ENCODE measurements around the gene SHE. TPM values are rescaled to one million over a fixed set of nuclear protein-coding genes. Genes with fewer than 3 reads are reported as not detected.

SHE gene
- total RNA-seq, 1 experiment from 2014 or later: 0.02 TPM

GRCh38 chr1:154453161-154453560 is 49.1 kb downstream of the SHE start:
- no peak for DNase-seq (ENCODE audit: extremely low read depth, low read depth)

- DNase-seq (ENCODE audit: extremely low read depth, low read depth): no peak
Measured at GRCh38 chr1:154448331-154448811, 53.8 kb downstream of the SHE start.

GRCh38 chr1:154446789-154447188 is 55.4 kb downstream of the SHE start:
- DNase-seq (ENCODE audit: extremely low read depth, low read depth): no peak

DNA sequence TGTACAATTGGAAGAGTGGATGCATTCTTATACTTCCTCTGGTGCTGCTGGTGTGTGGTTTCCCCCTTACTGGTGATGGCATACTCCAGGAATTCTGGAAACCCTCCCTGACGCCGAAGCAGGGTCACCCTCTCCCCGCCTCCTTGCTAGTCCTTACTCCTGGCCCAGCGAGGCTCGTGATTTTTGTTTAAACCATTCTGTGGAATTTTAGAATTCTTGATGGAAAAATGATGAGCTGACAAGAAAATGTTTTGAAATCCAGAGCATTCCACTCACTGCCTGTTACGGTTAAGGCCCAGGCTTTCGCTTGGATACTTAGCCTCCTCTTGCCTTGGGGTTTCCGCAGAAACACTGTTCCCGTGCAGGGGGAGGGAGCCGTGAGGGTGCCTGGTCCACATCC is 55.9 kb downstream of the SHE start:
- DNase-seq (ENCODE audit: extremely low read depth, low read depth): no peak

DNA sequence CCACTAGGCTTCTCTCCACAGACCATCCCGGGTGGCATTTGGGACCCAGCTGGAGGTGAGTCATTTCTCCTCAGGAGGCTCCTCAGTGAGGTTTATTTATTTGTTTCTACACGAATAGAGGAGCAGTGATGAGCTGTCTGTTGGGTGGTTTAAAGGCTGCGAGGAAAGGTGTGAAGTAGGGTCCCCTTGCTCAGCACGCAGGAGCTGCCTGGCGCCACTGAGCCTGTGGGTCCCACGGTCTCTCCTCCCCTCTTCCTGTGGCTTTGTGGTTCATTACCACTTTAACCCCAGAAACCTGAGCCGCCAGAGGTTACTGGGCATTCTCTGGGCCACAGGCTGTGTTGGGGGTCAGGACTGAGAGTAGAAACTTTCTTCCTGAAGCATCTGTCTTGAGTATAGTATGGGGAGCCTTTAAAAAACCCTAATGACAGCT is 57.2 kb downstream of the SHE start:
- DNase-seq (ENCODE audit: extremely low read depth, low read depth): no peak

DNA sequence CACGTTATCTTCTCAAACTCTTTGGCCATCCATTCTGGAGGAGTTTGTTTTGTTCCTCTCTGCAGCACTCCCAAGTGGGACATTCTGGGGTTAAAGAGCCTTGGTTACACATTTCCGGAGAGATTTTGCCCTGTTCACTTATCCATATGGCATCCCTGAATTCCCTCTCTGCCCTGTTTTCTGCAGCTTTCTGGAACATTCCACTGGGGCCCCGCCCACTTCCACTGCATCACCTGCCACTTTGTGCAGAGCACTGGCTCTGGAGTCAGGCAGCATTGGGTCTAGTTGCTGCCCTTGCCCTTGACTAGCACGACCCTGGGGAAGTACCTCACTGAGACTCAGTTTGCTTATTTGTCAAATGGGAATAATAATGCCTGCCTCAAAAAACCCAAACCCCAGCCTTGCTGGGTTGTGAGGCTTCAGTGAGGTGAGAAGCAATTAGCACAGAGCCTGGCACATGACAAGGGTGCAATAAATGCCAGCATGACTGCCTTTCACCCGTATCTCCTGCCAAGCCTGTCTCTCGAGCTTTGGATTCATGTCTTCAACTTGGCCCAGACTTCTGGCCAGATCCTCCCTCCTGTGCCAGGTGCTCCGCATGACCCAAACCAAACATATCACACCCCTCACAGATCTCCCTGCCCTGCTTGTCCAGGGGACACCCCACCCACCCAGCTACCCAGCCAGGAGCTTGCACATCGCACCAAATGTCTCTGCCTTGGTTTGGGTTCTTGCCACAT is 58.8 kb downstream of the SHE start:
- DNase-seq (ENCODE audit: extremely low read depth, low read depth): no peak

DNA sequence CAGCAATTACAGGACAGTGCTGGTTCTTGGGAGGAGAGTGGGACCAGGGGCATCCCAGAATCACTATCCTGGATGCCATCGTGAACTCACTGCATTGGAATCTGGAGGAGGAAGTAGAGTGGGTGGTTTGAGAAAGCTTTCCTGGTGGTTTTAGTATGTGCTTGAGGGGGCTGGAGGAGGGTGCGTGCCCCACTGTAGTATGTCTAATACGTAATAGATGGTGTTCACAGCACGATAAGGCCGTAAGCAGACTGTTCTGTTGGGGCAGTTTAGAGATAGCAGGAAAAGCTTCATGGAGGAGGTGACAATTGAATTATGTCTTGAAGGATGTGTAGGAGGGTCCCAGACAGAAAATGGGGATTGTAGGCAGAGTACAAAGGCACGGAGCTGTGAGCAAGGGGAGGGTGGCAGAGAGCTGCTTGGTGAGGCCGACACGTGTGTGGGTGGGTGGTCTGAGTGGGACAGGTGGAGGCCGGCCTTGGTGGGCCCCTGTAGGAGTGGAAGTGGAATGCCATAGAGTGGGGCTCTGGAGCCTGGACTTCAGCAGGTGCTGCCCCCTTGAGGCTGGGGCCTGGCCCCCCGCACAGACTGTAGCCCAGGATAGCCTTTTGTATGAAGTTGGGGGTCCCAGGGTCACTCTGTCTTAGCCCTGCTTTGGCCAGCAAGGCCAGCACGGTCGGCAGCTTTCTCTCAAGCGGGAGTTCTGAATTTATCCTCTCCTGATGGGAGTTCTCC is 60.0 kb downstream of the SHE start:
- DNase-seq (ENCODE audit: extremely low read depth, low read depth): no peak

DNA sequence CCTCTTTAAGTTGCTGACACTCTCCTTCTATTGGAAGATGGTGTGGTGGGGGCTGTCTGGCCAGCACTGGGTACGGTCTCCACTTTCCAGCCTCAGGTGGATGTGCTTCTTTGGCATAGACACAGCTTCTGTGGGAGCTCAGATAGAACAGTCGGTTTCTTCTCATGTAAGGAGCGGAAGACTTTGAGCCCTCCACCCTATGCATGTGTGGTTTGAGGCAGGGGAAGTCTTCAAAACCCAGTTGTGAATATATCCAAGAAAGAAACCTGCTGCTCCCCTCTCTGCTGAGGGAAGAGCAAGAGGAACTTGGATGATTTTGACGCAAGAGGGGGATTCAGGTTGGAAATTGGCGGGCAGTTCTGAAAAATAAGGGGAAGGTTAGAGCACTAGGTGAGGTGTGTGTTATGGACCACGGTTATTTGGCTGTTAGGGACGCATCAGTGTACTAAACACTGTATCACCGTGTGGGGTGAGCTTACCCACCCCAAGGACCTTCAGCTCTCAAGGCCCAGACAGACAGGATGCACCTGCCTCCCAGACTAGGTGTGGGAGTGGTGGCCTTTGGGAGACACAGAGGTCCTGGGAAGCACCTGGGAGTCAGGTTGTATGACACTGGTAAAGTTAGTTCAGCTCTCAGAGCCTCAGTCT is 60.8 kb downstream of the SHE start:
- no peak for DNase-seq (ENCODE audit: extremely low read depth, low read depth)

DNA sequence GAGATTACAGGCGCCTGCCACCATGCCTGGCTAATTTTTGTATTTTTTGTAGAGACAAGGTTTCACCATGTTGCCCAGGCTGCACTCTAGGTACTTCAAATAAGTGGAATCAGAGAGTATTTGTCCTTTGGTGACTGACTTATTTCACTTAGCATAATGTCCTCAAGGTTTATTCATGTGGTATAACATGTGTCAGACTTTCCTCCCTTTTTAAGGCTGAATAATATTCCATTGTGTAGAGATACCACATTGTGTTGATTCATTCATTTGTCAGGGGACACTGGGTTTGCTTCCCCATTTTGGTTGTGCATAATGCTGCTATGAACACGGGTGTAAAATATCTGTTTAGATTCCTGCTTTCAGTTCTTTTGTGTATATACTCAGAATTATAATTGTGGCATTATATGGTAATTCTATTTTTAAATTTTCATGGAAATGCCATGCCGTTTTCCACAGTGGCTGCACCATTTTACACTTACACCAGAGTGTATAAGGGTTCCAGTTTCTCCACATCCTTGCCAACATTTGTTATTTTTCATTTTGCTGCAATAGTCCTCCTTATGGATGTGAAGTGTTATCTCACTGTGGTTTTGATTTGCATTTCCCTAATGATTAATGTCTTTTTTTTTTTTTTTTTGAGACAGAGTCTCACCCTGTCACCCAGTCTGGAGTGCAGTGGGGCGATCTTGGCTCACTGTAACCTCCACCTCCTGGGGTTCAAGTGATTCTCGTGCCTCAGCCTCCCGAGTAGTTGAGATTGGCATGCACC is 62.0 kb downstream of the SHE start:
- no peak for DNase-seq (ENCODE audit: extremely low read depth, low read depth)

- no peak for DNase-seq (ENCODE audit: extremely low read depth, low read depth)
Measured at GRCh38 chr1:154436433-154436832, 65.8 kb downstream of the SHE start.

- DNase-seq (ENCODE audit: extremely low read depth, low read depth): no peak
Measured at GRCh38 chr1:154435599-154436200, 66.5 kb downstream of the SHE start.

- DNase-seq (ENCODE audit: extremely low read depth, low read depth): no peak
Measured at GRCh38 chr1:154434346-154435085, 67.7 kb downstream of the SHE start.

DNA sequence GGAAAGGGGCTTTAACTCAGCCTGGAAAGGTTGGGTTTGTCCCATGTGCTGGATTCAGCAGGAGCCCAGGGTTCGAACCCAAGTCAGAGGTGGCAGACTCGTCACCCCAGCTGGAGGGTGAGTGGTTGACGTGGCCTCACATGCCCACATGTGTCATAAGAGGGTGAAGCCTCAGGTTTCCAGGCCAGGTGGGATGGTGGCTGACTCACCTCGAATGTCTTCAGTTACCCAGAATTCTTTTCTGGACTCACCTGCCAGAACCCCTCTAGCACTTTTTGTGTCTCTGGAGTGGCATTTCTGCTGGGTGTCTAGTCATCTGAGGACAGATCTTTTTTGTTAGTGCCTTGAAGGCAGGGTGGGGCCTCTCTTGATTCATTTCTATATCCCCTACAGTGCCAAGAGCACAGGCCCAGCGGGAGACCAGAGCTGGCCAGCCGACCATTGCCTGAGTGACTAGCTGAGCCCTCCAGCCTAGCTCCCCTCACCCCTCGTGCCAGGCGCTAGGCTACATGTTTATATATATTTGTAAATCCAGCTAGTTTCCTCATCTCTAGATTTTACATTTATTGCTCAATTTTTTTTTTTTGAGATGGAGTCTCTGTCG is 68.9 kb downstream of the SHE start:
- DNase-seq (ENCODE audit: extremely low read depth, low read depth): no peak

- peak; percentile 92 for DNase-seq (ENCODE audit: extremely low read depth, low read depth)
Measured at GRCh38 chr1:154431586-154432373, 70.4 kb downstream of the SHE start.

GRCh38 chr1:154430903-154431302 is 71.3 kb downstream of the SHE start:
- no peak for DNase-seq (ENCODE audit: extremely low read depth, low read depth)

DNA sequence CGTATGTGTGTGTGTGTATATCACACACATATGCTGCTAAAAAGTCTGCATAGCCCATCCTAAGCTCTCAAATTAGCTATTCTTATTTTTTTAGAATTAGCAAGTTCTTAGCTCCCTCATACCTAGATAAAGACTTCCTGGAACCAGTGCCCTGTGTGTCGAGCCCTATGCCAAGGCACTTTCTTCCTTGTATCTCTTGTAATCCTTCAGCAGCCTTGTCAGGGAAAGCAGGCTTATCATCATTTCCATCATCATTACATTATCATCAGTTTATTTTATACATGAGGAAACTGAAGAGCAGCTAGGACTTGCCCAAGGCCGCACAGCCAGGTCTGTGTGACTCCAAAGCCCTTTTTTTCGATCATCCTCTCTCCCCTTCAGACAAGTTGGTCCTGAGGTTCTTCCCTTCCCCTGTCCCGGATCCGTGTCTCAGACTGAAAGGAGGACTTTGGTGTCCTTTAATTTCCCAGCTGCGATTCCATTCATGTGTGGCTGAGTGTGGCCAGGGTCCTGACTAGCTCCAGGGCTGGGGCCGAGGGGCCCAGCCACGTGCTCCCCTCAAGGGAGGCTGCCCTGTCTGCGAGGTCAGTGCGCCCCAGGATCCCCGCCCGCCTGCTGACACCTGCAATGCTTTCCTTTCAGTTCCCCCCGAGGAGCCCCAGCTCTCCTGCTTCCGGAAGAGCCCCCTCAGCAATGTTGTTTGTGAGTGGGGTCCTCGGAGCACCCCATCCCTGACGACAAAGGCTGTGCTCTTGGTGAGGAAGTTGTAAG is 72.2 kb downstream of the SHE start:
- no peak for DNase-seq (ENCODE audit: extremely low read depth, low read depth)

All from NCI-H460 (cell line).